Neutrophil (primary cell): ENCODE data around the gene ZNF14.

Experiments
- H3K27ac ChIP-seq: fragments of 200-600 bp; sonication (generic); 2 replicates; pipeline ENCODE4 v1.5.1; 2016; ENCODE audit warnings: mild to moderate bottlenecking, moderate library complexity
- H3K27me3 ChIP-seq: fragments of 200-600 bp; sonication (generic); 2 replicates; pipeline ENCODE4 v1.6.0; 2016; ENCODE audit warnings: mild to moderate bottlenecking
- H3K36me3 ChIP-seq: fragments of 200-600 bp; sonication (generic); 2 replicates; pipeline ENCODE4 v1.5.1; 2017
- H3K4me1 ChIP-seq, 2 experiments: fragments of 200-600 bp in 1 of 2; sonication (generic) in 1 of 2; 1 replicate in 1 of 2; 2 replicates in 1 of 2; pipeline versions ENCODE4 v1.5.1 to v1.6.1; 2013 to 2016; ENCODE audit warnings: low read depth in 1 of 2, low read length in 1 of 2, mild to moderate bottlenecking in 1 of 2, moderate library complexity in 1 of 2; ENCODE audit not compliant: control insufficient read depth in 1 of 2, insufficient read depth in 1 of 2
- H3K4me3 ChIP-seq, 2 experiments: fragments of 200-600 bp in 1 of 2; sonication (generic) in 1 of 2; 1 replicate in 1 of 2; 2 replicates in 1 of 2; pipeline ENCODE4 v1.5.1; 2013 to 2016; ENCODE audit warnings: low read depth in 1 of 2, low read length in 1 of 2, mild to moderate bottlenecking in 1 of 2, moderate library complexity in 1 of 2
- H3K9me3 ChIP-seq: fragments of 200-600 bp; sonication (generic); 2 replicates; pipeline ENCODE4 v1.5.1; 2016
- CTCF ChIP-seq: fragments of 200-600 bp; sonication (generic); IDR thresholded peaks from 2 replicates; pipeline ENCODE4 v1.5.1; 2016; ENCODE audit warnings: antibody characterized with exemption

ZNF14 gene

GRCh38 chr19:19737559-19738332 lies 4.8 kb upstream of the ZNF14 start:
- H3K27me3 ChIP-seq = no peaks in the 10 kb centered on the region
- H3K9me3 ChIP-seq = peaks cover 11% of the 10 kb centered on the region
- no peaks in the 10 kb centered on the region for H3K36me3 ChIP-seq
- TF ChIP-seq CTCF = no peak
- H3K27ac ChIP-seq = no peak overlapping the region
- H3K4me3 ChIP-seq = no peak overlapping the region
- peaks cover 3 to 5% of the 10 kb centered on the region in 2 experiments for H3K4me1 ChIP-seq

DNA sequence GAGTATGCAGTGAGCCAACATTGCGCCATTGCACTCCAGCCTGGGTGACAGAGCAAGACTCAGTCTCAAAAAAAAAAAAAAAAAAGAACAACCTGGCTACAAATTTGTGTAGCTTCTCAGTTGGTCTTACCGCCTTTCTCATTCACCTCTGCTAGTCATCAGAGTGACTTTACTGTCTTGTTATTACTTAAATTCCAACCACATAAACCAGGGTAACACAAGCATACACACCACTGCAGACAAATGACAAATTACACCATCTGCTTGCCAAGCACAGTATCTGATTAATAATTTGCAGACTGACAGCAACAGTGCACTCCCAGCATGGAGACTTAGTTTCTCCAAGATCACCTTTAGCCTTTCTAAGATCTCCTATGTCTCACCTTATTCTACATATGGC lies 11.0 kb downstream of the ZNF14 start:
- TF ChIP-seq CTCF = no peak
- H3K4me1 ChIP-seq = no peaks in the 10 kb centered on the region
- peaks cover 23% of the 10 kb centered on the region for H3K9me3 ChIP-seq
- H3K27me3 ChIP-seq = no peaks in the 10 kb centered on the region
- no peak overlapping the region for H3K4me3 ChIP-seq
- H3K27ac ChIP-seq = no peak overlapping the region
- H3K36me3 ChIP-seq = no peaks in the 10 kb centered on the region

DNA sequence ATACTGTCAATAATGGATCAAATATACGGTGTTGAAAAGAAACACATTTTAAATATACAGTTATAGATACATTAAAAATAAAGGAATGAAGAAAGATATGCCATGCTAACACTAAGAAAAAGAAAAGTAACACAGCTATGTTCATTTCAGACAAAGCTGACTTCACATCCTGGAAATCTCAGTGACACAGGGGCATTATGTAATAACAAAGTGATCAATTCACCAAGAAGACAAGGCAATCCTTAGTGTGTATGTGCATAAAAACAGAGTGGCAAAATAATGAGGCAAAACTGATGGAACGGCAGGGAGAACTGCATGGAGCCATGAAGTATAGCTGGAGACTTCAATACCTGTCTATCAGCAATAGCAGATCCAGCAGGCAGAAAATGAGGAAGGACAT lies 13.1 kb downstream of the ZNF14 start:
- Histone ChIP-seq H3K27me3 (no peaks in the 10 kb centered on the region), H3K4me3 (no peak overlapping the region), H3K36me3 (no peaks in the 10 kb centered on the region), H3K9me3 (peaks cover 42% of the 10 kb centered on the region), H3K4me1 (no peaks in the 10 kb centered on the region), H3K27ac (no peak overlapping the region)
- no peak for TF ChIP-seq CTCF

GRCh38 chr19:19711934-19712828 lies 20.7 kb downstream of the ZNF14 start:
- Histone ChIP-seq H3K36me3 (peaks cover 11% of the 10 kb centered on the region), H3K9me3 (peaks cover 86% of the 10 kb centered on the region), H3K4me1 (no peaks in the 10 kb centered on the region), H3K27ac (no peak overlapping the region), H3K4me3 (no peak overlapping the region), H3K27me3 (no peaks in the 10 kb centered on the region)
- TF ChIP-seq CTCF = no peak

DNA sequence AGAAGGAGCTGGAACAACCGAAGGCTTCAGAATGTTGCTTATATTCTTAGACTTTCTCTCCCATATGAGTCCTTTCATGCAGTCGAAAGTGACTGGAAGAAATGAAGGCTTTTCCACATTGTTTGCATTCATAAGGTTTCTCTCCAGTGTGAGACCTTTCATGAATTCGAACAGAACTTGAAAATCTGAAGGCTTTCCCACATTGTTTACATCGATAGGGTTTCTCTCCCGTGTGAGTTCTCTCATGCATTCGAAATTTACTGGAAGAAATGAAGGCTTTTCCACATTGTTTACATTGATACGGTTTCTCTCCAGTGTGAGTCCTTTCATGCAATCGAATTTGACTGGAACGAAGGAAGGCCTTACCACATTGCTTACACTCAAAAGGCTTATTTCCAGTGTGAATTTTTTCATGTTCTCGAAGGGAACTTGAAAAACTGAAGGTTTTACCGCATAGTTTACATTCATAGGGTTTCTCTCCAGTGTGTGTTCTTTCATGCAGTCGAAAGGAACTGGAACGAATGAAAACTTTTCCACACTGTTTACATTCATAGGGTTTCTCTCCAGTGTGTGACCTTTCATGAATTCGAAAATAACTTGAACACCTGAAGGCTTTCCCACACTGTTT lies 21.5 kb downstream of the ZNF14 start:
- Histone ChIP-seq H3K27me3 (no peaks in the 10 kb centered on the region), H3K4me1 (no peaks in the 10 kb centered on the region), H3K4me3 (no peak overlapping the region), H3K9me3 (peaks cover 83% of the 10 kb centered on the region), H3K27ac (no peak overlapping the region), H3K36me3 (peaks cover 11% of the 10 kb centered on the region)
- no peak for TF ChIP-seq CTCF
